HCT116 (cell line): ENCODE results near the gene HOXB3. TPM values are rescaled to one million over a fixed set of nuclear protein-coding genes. Genes with fewer than 3 reads are reported as not detected.
"Not testable (repeated sequence)": the region's sequence is repeated elsewhere in the genome, so short reads cannot be mapped to it uniquely, and the experiment has no call there.

Experiments used
- ATAC-seq: fragments of 200-7000 bp; cut with Tn5 transposase; 2 replicates; pipeline ENCODE4 v1.9.1; 2020; ENCODE audit warnings: mild to moderate bottlenecking, moderate library complexity
- BruUV-seq: library from RNA; stranded (reverse); fragments of 400-500 nt; replicated peaks from 2 replicates; lab custom pipeline; 2021; lab: Mats Ljungman, UMichigan
- CTCF ChIA-PET: fragments of 300-600 bp; sonication (Branson Sonifier 250); formaldehyde crosslinking; loops from one replicate; lab custom pipeline; 2021; ENCODE audit warnings: antibody characterized with exemption; lab: Charles Lee
- POLR2A ChIA-PET: fragments of 300-600, 350-600 bp; sonication (Branson Sonifier 250); formaldehyde crosslinking; loops from one replicate; lab custom pipeline; 2021; ENCODE audit warnings: antibody characterized with exemption; lab: Charles Lee
- RAD21 ChIA-PET, 2 experiments: fragments of 300-600 bp; sonication (Branson Sonifier 250); formaldehyde crosslinking; loops; one replicate each; lab custom pipeline; 2023; ENCODE audit warnings: low total read pairs in 2 of 2; ENCODE audit not compliant: uncharacterized antibody in 2 of 2, unreplicated experiment in 2 of 2, low non-redundant PET in 1 of 2; lab: Charles Lee
- DNase-seq: peaks from one replicate; pipeline ENCODE4 v3.0.0-alpha.2; 2010; ENCODE audit warnings: low read depth, low spot score
- H2AFZ ChIP-seq: fragments of 200-600 bp; shearing (Covaris generic), sonication (generic); 2 replicates; pipeline ENCODE4 v1.6.1; 2017; ENCODE audit warnings: low read depth, mixed run types, mixed read lengths, antibody characterized with exemption, low read length; ENCODE audit not compliant: poor library complexity, severe bottlenecking
- H3K27ac ChIP-seq: 2 replicates; pipeline ENCODE4 v1.5.1; 2012; ENCODE audit warnings: low read depth, low read length
- H3K27me3 ChIP-seq: fragments of 200-600 bp; sonication (generic); 2 replicates; pipeline ENCODE4 v1.6.1; 2016; ENCODE audit warnings: mixed run types, low read length, mixed read lengths; ENCODE audit not compliant: insufficient read depth
- H3K36me3 ChIP-seq, 2 experiments: fragments of 200-500 bp in 1 of 2; fragments of 200-600 bp in 1 of 2; sonication (Bioruptor generic) in 1 of 2; sonication (generic) in 1 of 2; 2 replicates each; pipeline versions ENCODE4 v1.5.1 to v1.6.1; 2014 to 2016; ENCODE audit warnings: low read length in 2 of 2, inconsistent platforms in 1 of 2, mixed read lengths in 1 of 2, mixed run types in 1 of 2; ENCODE audit not compliant: insufficient read depth in 2 of 2, control insufficient read depth in 1 of 2
- H3K4me1 ChIP-seq, 2 experiments: fragments of 200-600 bp in 1 of 2; sonication (generic) in 1 of 2; 2 replicates each; pipeline versions ENCODE4 v1.5.1 to v1.6.1; 2012 to 2017; ENCODE audit warnings: low read length in 2 of 2, inconsistent platforms in 1 of 2, mild to moderate bottlenecking in 1 of 2, mixed read lengths in 1 of 2, mixed run types in 1 of 2, moderate library complexity in 1 of 2; ENCODE audit not compliant: insufficient read depth in 2 of 2, control insufficient read depth in 1 of 2
- H3K4me2 ChIP-seq: fragments of 200-600 bp; sonication (generic); 2 replicates; pipeline ENCODE4 v1.6.1; 2017; ENCODE audit warnings: mixed run types, low read length, mixed read lengths
- H3K4me3 ChIP-seq, 2 experiments: fragments of 200-600 bp in 1 of 2; sonication (generic) in 1 of 2; replicated peaks in 1 of 2; 2 replicates each; pipeline ENCODE4 v1.5.1; 2011 to 2016; ENCODE audit warnings: low read length in 2 of 2, control low read depth in 1 of 2, low read depth in 1 of 2, mild to moderate bottlenecking in 1 of 2, mixed read lengths in 1 of 2, mixed run types in 1 of 2
- H3K79me2 ChIP-seq: fragments of 200-600 bp; sonication (generic); 2 replicates; pipeline ENCODE4 v1.6.1; 2017; ENCODE audit warnings: mild to moderate bottlenecking, mixed run types, low read length, moderate library complexity, mixed read lengths; ENCODE audit not compliant: insufficient read depth
- H3K9ac ChIP-seq: fragments of 200-600 bp; sonication (generic); 2 replicates; pipeline ENCODE4 v1.6.1; 2016; ENCODE audit warnings: low read length, mixed read lengths
- H3K9me2 ChIP-seq: fragments of 200-600 bp; sonication (generic), shearing (Covaris generic); 2 replicates; pipeline ENCODE4 v1.6.1; 2017; ENCODE audit warnings: mixed run types, mild to moderate bottlenecking, moderate library complexity; ENCODE audit not compliant: insufficient read depth
- H3K9me3 ChIP-seq, 2 experiments: fragments of 200-500 bp in 1 of 2; fragments of 200-600 bp in 1 of 2; sonication (Bioruptor generic) in 1 of 2; sonication (generic) in 1 of 2; 2 replicates each; pipeline ENCODE4 v1.6.1; 2014 to 2017; ENCODE audit warnings: low read length in 2 of 2, mixed read lengths in 2 of 2, inconsistent platforms in 1 of 2, low read depth in 1 of 2, mild to moderate bottlenecking in 1 of 2, mixed run types in 1 of 2, moderate library complexity in 1 of 2; ENCODE audit not compliant: control insufficient read depth in 1 of 2, insufficient read depth in 1 of 2
- H4K20me1 ChIP-seq: fragments of 200-600 bp; sonication (generic), shearing (Covaris generic); 2 replicates; pipeline ENCODE4 v1.6.1; 2017; ENCODE audit warnings: mixed run types, mild to moderate bottlenecking, moderate library complexity; ENCODE audit not compliant: insufficient read depth
- CTCF ChIP-seq, 3 experiments: fragments of 200-600 bp in 1 of 3; sonication (generic) in 1 of 3; IDR thresholded peaks in 2 of 3; conservative IDR thresholded peaks in 1 of 3; 2 replicates each; pipeline ENCODE4 v1.5.1; 2012 to 2017; ENCODE audit warnings: low read depth in 2 of 3, low read length in 2 of 3, antibody characterized with exemption in 1 of 3, borderline replicate concordance in 1 of 3, control low read depth in 1 of 3, mild to moderate bottlenecking in 1 of 3, mixed read lengths in 1 of 3, mixed run types in 1 of 3, moderate library complexity in 1 of 3; ENCODE audit not compliant: insufficient read depth in 1 of 3
- EGR1 ChIP-seq: IDR thresholded peaks from 2 replicates; pipeline ENCODE4 v1.6.1; 2012; ENCODE audit warnings: low read depth
- ELF1 ChIP-seq: IDR thresholded peaks from 2 replicates; pipeline ENCODE4 v1.6.1; 2012; ENCODE audit warnings: low read depth, borderline replicate concordance
- EZH2 ChIP-seq: fragments of 200-600 bp; sonication (generic); IDR thresholded peaks from 2 replicates; pipeline ENCODE4 v1.6.1; 2017; ENCODE audit warnings: antibody characterized with exemption, mixed run types
- POLR2AphosphoS5 ChIP-seq: IDR thresholded peaks from 2 replicates; pipeline ENCODE4 v1.6.1; 2011; ENCODE audit warnings: mild to moderate bottlenecking, low read depth, low read length, moderate library complexity
- RAD21 ChIP-seq: IDR thresholded peaks from 2 replicates; pipeline ENCODE4 v1.6.1; 2012; ENCODE audit warnings: low read depth, mild to moderate bottlenecking
- REST ChIP-seq: IDR thresholded peaks from 2 replicates; pipeline ENCODE4 v1.6.1; 2012; ENCODE audit warnings: low read depth
- SP1 ChIP-seq: IDR thresholded peaks from 2 replicates; pipeline ENCODE4 v1.6.1; 2012; ENCODE audit warnings: low read depth
- SRF ChIP-seq: IDR thresholded peaks from 2 replicates; pipeline ENCODE4 v1.6.1; 2012; ENCODE audit warnings: low read depth
- TCF7L2 ChIP-seq: IDR thresholded peaks from 2 replicates; pipeline ENCODE4 v1.7.0; 2011; ENCODE audit warnings: borderline replicate concordance, inconsistent platforms; ENCODE audit not compliant: insufficient read depth, insufficient read length; ENCODE audit errors: extremely low read depth
- ZBTB33 ChIP-seq: IDR thresholded peaks from 2 replicates; pipeline ENCODE4 v1.6.1; 2011; ENCODE audit warnings: mild to moderate bottlenecking, low read length, moderate library complexity; ENCODE audit not compliant: insufficient replicate concordance; ENCODE audit errors: extremely low read depth
- ZFX ChIP-seq: fragments of 450-650 bp; IDR thresholded peaks from 2 replicates; pipeline ENCODE4 v1.6.1; 2017
- intact Hi-C: fragments of 100-400 bp; cut with micrococcal nuclease; formaldehyde crosslinking; loops from 2 replicates; pipeline ENCODE4 v1.10.0; 2022
- total RNA-seq: library from RNA; stranded (reverse); gene quantifications from one replicate; pipeline ENCODE4 v1.2.1, GENCODE V29; 2021; ENCODE audit not compliant: unreplicated experiment

The HOXB3 gene
- total RNA-seq, 1 experiment from 2014 or later: 19.8 TPM

GRCh38 chr17:48509708-48510107 is 80.3 kb downstream of the HOXB3 start:
- H3K9me2 ChIP-seq, H3K9ac ChIP-seq, H3K36me3 ChIP-seq, CTCF ChIA-PET, H3K4me2 ChIP-seq, H3K79me2 ChIP-seq, ATAC-seq, H3K27ac ChIP-seq, H2AFZ ChIP-seq, H4K20me1 ChIP-seq, DNase-seq, intact Hi-C loops, RAD21 ChIA-PET, BruUV-seq, H3K9me3 ChIP-seq, H3K4me3 ChIP-seq: not testable (repeated sequence)
- POLR2A ChIA-PET: interaction anchor here (1.2 kb wide), 1 partner anchor 10 kb away, joined by 3 read pairs; no protein-coding TSS in a partner anchor
- Histone ChIP-seq H3K27me3 (peaks cover 12% of the 10 kb centered on the region; the same call in 1 of the 2 replicates), H3K4me1 (peaks cover 9 to 15% of the 10 kb centered on the region in 2 experiments)

- H3K9ac ChIP-seq: no peak overlapping the region
- no TSS peak for BruUV-seq
- CTCF ChIA-PET: interaction anchor here (0.7 to 1.5 kb wide), 5 partner anchors 9 to 481 kb away, joined by 3 to 5 read pairs (median 3); no protein-coding TSS in a partner anchor
- H3K4me3 ChIP-seq: no peak overlapping the region
- RAD21 ChIA-PET: no interaction called here
- peak overlapping the region; percentile 70 for H2AFZ ChIP-seq
- peak overlapping the region; percentile 58 for H3K4me2 ChIP-seq
- intact Hi-C loops: no loop called here
- no peaks in the 10 kb centered on the region for H3K36me3 ChIP-seq
- no peaks in the 10 kb centered on the region for H3K9me3 ChIP-seq
- no peaks in the 10 kb centered on the region for H3K27me3 ChIP-seq
- peaks cover 9 to 15% of the 10 kb centered on the region in 2 experiments for H3K4me1 ChIP-seq
- H3K9me2 ChIP-seq: no peaks in the 10 kb centered on the region
- ATAC-seq: peak; percentile 75
- DNase-seq: no peak
- H4K20me1 ChIP-seq: no peaks in the 10 kb centered on the region
- POLR2A ChIA-PET: interaction anchor here (1.3 kb wide), 1 partner anchor 34 kb away, joined by 3 read pairs; no protein-coding TSS in a partner anchor
- H3K27ac ChIP-seq: no peak overlapping the region
- H3K79me2 ChIP-seq: no peaks in the 10 kb centered on the region
- TF ChIP-seq RAD21 (peak; percentile 35), EGR1 (no peak), SP1 (0 out of 2 replicates have a peak, but pooled peaks have one; percentile 4), SRF (no peak), ZBTB33 (no peak), TCF7L2 (no peak), EZH2 (no peak), POLR2AphosphoS5 (no peak), ZFX (no peak), CTCF (IDR thresholded peaks at IDR 0.05 in 2 of 3, conservative IDR thresholded peaks at IDR 0.05 in 1 of 3; ENCODE audit: borderline replicate concordance in 1 of 3, insufficient read depth in 1 of 3, low read depth in 2 of 3, low read length in 2 of 3) (peak; percentile 30 to 60 (median 37); a peak in 5 of 6 replicates), ELF1 (no peak), REST (no peak)
Observed at GRCh38 chr17:48506246-48506645, 83.8 kb downstream of the HOXB3 start.
